NCI-H2107 treated with DMSO at 0.1 percent for 48 hours (cell line): ENCODE results near the gene NR2F6.

Experiments
- DNase-seq: peaks from one replicate; lab custom pipeline; 2025; ENCODE audit not compliant: unreplicated experiment; lab: John Stamatoyannopoulos, UW

Gene NR2F6

DNA sequence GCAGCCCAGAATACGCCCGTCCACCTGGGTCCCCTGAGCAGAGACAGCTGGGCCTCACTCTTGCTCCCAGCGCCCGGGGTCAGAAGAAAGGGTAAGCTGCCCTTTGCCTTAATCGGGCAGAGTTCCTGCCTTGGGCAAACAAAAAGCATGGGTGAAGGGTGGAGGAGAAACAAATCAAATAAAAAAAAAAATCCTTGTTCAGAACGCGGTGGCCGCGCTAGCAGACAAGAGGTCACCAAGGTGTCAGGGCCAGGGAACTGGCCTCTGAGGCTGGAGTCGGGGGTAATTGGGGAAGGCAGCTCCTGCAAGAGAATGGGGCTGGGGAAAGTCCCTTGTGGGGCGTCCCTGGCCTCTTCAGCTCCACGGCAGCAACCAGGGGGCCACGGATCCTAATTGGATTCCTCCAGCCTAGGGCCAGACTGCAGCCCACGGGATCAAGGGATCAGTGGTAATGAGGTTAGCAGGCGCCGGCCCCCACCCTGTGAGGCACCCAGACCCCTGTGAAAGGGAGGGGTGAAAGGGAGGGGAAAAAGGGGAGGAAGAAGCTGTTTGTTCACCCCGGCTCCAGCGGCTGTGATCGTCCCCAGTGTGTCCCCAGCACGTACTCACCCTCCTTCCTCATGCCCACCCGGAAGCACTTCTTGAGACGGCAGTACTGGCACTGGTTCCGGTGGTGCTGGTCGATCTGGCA is 5.5 kb downstream of the NR2F6 start:
- no peak for DNase-seq

- no peak for DNase-seq
Observed at GRCh38 chr19:17237747-17238706, 7.7 kb downstream of the NR2F6 start.

- DNase-seq: no peak
Observed at GRCh38 chr19:17236811-17237543, 8.7 kb downstream of the NR2F6 start.

- no peak for DNase-seq
Observed at GRCh38 chr19:17235971-17236777, 9.5 kb downstream of the NR2F6 start.

DNA sequence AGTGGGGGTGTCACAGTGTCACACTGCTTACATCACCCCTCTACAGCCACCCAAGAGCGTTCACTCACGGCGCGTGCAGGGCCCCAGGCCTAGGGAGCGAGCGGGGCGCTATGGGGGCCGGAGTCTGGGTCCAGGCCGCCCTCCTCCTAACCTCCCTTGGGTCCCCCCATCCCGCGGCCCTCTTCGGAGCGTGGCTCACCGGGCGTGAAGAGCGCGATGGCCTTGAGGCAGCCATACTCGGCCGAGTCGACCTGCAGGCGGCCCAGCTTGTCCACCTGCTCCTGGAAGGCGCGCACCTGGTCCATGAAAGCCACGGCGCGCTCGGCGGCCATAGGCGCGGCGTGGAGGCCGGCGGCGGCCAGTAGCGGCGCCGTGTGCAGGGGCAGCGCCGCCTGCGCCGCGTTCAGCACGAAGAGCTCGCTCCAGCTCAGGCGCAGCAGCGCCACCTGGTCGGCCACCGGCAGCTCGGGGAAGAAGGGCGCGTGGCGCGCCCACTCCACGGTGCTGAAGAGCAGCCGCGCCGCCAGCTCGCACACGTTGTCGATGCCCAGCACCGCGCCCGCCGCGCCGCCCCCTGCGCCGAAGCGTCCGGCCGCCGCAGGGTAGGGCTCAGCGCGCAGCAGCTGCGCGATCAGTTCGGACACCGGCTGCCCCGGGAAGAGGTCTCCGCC is 10.3 kb downstream of the NR2F6 start:
- no peak for DNase-seq

DNA sequence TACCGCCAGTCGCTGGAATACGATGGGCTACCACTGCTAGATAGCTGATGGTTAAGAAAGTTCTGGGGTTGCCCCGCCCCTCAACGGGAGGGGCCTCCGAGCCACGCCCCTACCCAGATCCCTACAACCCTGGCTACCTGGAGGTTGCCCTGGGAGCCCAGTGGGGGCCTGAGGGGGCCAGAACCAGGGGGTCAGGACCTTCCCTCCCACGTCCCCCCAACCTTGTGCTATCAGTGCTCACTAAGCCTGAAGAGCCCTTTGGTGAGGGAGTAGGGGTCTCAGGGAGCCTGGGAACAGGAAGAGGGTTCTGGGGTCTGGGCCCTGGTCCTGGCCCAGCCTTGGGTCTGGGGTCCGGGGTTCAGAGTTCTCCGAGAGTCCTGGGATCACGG is 10.8 kb downstream of the NR2F6 start:
- DNase-seq: no peak

GRCh38 chr19:17232258-17232657 is 13.5 kb downstream of the NR2F6 start:
- DNase-seq: no peak

DNA sequence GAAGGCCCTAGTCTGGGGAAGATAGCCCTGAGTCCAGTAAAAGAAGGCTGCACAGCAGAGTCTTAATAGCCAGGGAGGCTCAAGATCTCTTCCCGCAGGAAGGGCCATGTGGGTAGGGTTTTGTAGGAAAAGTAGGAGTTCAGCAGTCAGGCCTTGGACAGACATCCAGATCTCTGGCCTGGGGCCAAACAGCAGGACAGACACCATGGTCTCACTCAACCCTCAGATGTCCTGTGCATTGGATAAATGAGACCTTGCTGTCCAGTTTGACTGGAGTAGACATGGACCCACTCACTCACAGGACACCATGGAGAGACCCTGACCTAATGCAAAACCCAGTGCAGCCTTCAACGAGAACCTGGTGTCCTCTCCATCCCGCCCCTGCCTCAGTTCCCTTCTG is 15.8 kb downstream of the NR2F6 start:
- no peak for DNase-seq

DNA sequence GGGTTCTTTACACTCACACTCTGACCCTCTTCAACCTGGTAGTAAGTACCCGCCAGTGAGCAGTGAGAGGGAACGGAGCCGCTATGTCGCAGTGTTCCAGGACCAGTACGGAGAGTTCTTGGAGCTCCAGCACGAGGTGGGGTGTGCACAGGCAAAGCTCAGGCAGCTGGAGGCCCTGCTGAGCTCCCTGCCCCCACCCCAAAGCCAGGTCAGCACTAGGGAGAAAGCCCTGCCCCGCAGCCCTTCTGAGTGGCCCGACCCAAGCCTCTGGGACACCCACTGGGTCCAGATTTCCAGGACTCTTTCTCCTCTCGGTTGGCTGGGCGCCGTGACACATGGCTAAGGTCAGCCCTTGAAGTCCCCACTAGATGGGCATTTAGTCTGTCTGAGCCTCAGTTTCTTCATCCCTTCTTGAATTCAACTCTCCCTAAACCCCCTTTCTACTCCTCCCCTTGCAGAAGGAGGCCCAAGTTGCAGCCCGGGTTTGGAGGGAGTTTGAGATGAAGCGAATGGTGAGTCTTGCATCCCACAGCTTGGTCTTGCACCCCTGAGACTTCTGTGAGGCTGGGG is 17.8 kb downstream of the NR2F6 start:
- DNase-seq: no peak

- DNase-seq: peak; percentile 88
Observed at GRCh38 chr19:17226002-17226933, 19.5 kb downstream of the NR2F6 start, which contains the start of gene OCEL1. TSS of gene OCEL1 (plus strand) at chr19:17226226. CDS start at chr19:17226248, 22 bp downstream.

GRCh38 chr19:17225053-17225452 is 20.7 kb downstream of the NR2F6 start:
- DNase-seq: no peak

- no peak for DNase-seq
Observed at GRCh38 chr19:17220207-17220758, 25.4 kb downstream of the NR2F6 start.

- no peak for DNase-seq
Observed at GRCh38 chr19:17219286-17219685, 26.4 kb downstream of the NR2F6 start.

DNA sequence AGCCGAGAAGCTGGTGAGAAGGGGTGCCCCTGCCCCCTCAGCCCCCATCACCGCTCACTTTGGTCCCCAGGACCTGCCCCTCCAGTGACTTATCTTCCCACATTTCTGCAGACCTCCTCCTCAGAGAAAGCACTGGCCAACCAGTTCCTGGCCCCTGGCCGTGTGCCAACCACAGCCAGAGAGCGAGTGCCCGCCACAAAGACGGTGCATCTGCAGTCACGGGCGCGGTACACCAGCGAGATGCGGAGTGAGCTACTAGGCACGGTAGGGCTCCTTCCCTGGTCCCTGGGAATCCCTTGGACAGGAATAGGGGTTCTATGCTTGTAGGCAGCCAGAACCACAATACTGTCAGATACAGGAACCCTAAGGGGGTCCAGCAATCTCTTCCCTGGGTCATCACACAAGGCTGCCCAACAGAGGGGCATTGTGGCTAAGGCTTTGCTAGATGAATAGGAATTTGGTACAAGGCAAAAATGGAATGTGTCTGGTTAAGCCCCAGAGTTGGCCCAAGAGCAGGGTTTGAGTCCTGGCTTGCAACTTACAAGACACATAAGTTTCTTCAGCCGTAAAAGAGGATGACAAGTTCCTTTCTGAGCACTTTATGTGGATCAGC is 29.6 kb downstream of the NR2F6 start:
- no peak for DNase-seq

- peak; percentile 82 for DNase-seq
Observed at GRCh38 chr19:17215127-17215971, 30.4 kb downstream of the NR2F6 start, which contains the start of gene USE1. TSS of gene USE1 (plus strand) at chr19:17215357. CDS start at chr19:17215406, 49 bp downstream.

DNA sequence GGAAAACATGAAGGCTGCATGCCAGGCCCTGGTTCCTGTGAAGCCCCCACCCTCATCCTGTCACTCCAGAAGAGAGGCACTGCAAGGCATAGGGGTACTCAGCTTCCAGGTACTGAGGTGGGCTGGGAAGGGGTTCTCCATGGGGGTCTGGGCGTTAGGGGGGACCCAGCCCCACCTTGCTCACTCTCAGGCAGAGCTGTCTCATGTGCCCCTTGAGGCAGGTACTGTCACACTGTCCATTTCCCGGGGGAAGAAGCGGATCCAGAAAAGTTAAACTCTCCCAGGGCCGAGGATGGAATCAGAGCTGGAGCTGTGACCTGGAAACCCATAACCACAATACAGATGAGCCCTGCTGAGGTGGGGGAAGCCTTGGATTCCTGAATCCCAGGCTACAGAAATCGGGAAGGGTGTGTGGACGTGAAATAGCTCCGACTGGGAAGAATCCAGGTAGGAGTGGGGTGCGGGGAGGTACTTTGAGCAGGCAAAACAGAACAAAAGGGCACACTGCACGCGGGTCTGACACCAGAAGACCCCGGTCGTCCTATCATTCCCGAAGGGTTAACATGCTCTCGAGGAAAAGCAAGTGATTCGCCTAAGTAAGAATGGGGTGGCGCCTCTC is 31.1 kb downstream of the NR2F6 start:
- DNase-seq: no peak
